ENCODE results near the gene TRAPPC2. TPM values are rescaled to one million over a fixed set of nuclear protein-coding genes. Genes with fewer than 3 reads are reported as not detected.

Gene TRAPPC2
- polyA plus RNA-seq (2013, experiment 1 of 2): 10.1 TPM
- 11.0 TPM for polyA plus RNA-seq (2013, experiment 2 of 2)

- peaks cover 12% of the 10 kb centered on the region for H3K36me3 ChIP-seq (ENCODE audit: control insufficient read depth, insufficient read depth, low read length)
- peak within 1 kb of the TSS; percentile 61 for H3K4me3 ChIP-seq (ENCODE audit: extremely low read depth, insufficient read depth, low read length, poor library complexity, severe bottlenecking)
- peaks cover 3% of the 10 kb centered on the region for H3K4me1 ChIP-seq (ENCODE audit: control insufficient read depth, insufficient read depth, low read length, poor library complexity, severe bottlenecking)
- WGBS, 2 experiments (ENCODE audit: insufficient coverage in 2 of 2): 0 to 1% methylated on average over 20 to 23 of the region's 75 CpGs
- H3K9me3 ChIP-seq (ENCODE audit: control insufficient read depth, low read length): no peaks in the 10 kb centered on the region
- H3K27ac ChIP-seq (ENCODE audit: low read depth, low read length, severe bottlenecking): peak within 1 kb of the TSS; percentile 81
These were observed at the start of gene TRAPPC2, which contains the start of gene OFD1 for GRCh38 chrX:13734278-13735172. TRAPPC2 (minus strand) TSS chrX:13734620; CDS start chrX:13719963, 14,657 bp downstream. OFD1 (plus strand) TSS chrX:13734748; CDS start chrX:13735072, 324 bp downstream.

GRCh38 chrX:13780868-13781427 lies 46.5 kb upstream of the TRAPPC2 start:
- Histone ChIP-seq H3K27ac (ENCODE audit: low read depth, low read length, severe bottlenecking) (peak overlapping the region; percentile 75), H3K4me3 (ENCODE audit: extremely low read depth, insufficient read depth, low read length, poor library complexity, severe bottlenecking) (no peak overlapping the region), H3K36me3 (ENCODE audit: control insufficient read depth, insufficient read depth, low read length) (peaks cover 6% of the 10 kb centered on the region), H3K4me1 (ENCODE audit: control insufficient read depth, insufficient read depth, low read length, poor library complexity, severe bottlenecking) (peaks cover 15% of the 10 kb centered on the region), H3K9me3 (ENCODE audit: control insufficient read depth, low read length) (no peaks in the 10 kb centered on the region)
- 70% methylated on average over 2 of the region's 7 CpGs for WGBS, 2 experiments (ENCODE audit: insufficient coverage in 2 of 2)

- Histone ChIP-seq H3K9me3 (ENCODE audit: control insufficient read depth, low read length) (no peaks in the 10 kb centered on the region), H3K4me1 (ENCODE audit: control insufficient read depth, insufficient read depth, low read length, poor library complexity, severe bottlenecking) (peaks cover 15% of the 10 kb centered on the region), H3K4me3 (ENCODE audit: extremely low read depth, insufficient read depth, low read length, poor library complexity, severe bottlenecking) (no peak overlapping the region), H3K36me3 (ENCODE audit: control insufficient read depth, insufficient read depth, low read length) (peaks cover 23% of the 10 kb centered on the region), H3K27ac (ENCODE audit: low read depth, low read length, severe bottlenecking) (no peak overlapping the region)
- no CpG with 5 or more reads among the region's 2 CpGs for WGBS, 2 experiments (ENCODE audit: insufficient coverage in 2 of 2)
These were observed 44.5 kb upstream of the TRAPPC2 start for GRCh38 chrX:13778916-13779315.

GRCh38 chrX:13776387-13776786 lies 42.0 kb upstream of the TRAPPC2 start:
- peaks cover 23% of the 10 kb centered on the region for H3K36me3 ChIP-seq (ENCODE audit: control insufficient read depth, insufficient read depth, low read length)
- no peaks in the 10 kb centered on the region for H3K9me3 ChIP-seq (ENCODE audit: control insufficient read depth, low read length)
- H3K27ac ChIP-seq (ENCODE audit: low read depth, low read length, severe bottlenecking): no peak overlapping the region
- H3K4me1 ChIP-seq (ENCODE audit: control insufficient read depth, insufficient read depth, low read length, poor library complexity, severe bottlenecking): peaks cover 14% of the 10 kb centered on the region
- WGBS, 2 experiments (ENCODE audit: insufficient coverage in 2 of 2): no CpG with 5 or more reads among the region's 4 CpGs
- H3K4me3 ChIP-seq (ENCODE audit: extremely low read depth, insufficient read depth, low read length, poor library complexity, severe bottlenecking): no peak overlapping the region

- H3K36me3 ChIP-seq (ENCODE audit: control insufficient read depth, insufficient read depth, low read length): peaks cover 23% of the 10 kb centered on the region
These were observed 41.4 kb upstream of the TRAPPC2 start for GRCh38 chrX:13775837-13776236.

GRCh38 chrX:13774696-13775095 lies 40.3 kb upstream of the TRAPPC2 start:
- peaks cover 5% of the 10 kb centered on the region for H3K4me1 ChIP-seq (ENCODE audit: control insufficient read depth, insufficient read depth, low read length, poor library complexity, severe bottlenecking)
- H3K4me3 ChIP-seq (ENCODE audit: extremely low read depth, insufficient read depth, low read length, poor library complexity, severe bottlenecking): no peak overlapping the region
- peaks cover 28% of the 10 kb centered on the region for H3K36me3 ChIP-seq (ENCODE audit: control insufficient read depth, insufficient read depth, low read length)
- no peak overlapping the region for H3K27ac ChIP-seq (ENCODE audit: low read depth, low read length, severe bottlenecking)
- no peaks in the 10 kb centered on the region for H3K9me3 ChIP-seq (ENCODE audit: control insufficient read depth, low read length)
- WGBS, 2 experiments (ENCODE audit: insufficient coverage in 2 of 2): no CpG with 5 or more reads among the region's 2 CpGs

More at GRCh38 chrX:13775837-13776236, 41.4 kb upstream of the TRAPPC2 start:
- Histone ChIP-seq H3K27ac (ENCODE audit: low read depth, low read length, severe bottlenecking) (no peak overlapping the region), H3K4me1 (ENCODE audit: control insufficient read depth, insufficient read depth, low read length, poor library complexity, severe bottlenecking) (peaks cover 9% of the 10 kb centered on the region), H3K4me3 (ENCODE audit: extremely low read depth, insufficient read depth, low read length, poor library complexity, severe bottlenecking) (no peak overlapping the region), H3K9me3 (ENCODE audit: control insufficient read depth, low read length) (no peaks in the 10 kb centered on the region)
- WGBS, 2 experiments (ENCODE audit: insufficient coverage in 2 of 2): no CpG with 5 or more reads among the region's 3 CpGs

GRCh38 chrX:13770013-13770535 lies 35.7 kb upstream of the TRAPPC2 start:
- WGBS, 2 experiments (ENCODE audit: insufficient coverage in 2 of 2): no CpG with 5 or more reads among the region's 3 CpGs
- Histone ChIP-seq H3K4me3 (ENCODE audit: extremely low read depth, insufficient read depth, low read length, poor library complexity, severe bottlenecking) (no peak overlapping the region), H3K36me3 (ENCODE audit: control insufficient read depth, insufficient read depth, low read length) (peaks cover 32% of the 10 kb centered on the region), H3K9me3 (ENCODE audit: control insufficient read depth, low read length) (no peaks in the 10 kb centered on the region), H3K4me1 (ENCODE audit: control insufficient read depth, insufficient read depth, low read length, poor library complexity, severe bottlenecking) (no peaks in the 10 kb centered on the region), H3K27ac (ENCODE audit: low read depth, low read length, severe bottlenecking) (no peak overlapping the region)

- Histone ChIP-seq H3K9me3 (ENCODE audit: control insufficient read depth, low read length) (no peaks in the 10 kb centered on the region), H3K27ac (ENCODE audit: low read depth, low read length, severe bottlenecking) (no peak overlapping the region), H3K36me3 (ENCODE audit: control insufficient read depth, insufficient read depth, low read length) (peaks cover 30% of the 10 kb centered on the region), H3K4me3 (ENCODE audit: extremely low read depth, insufficient read depth, low read length, poor library complexity, severe bottlenecking) (no peak overlapping the region), H3K4me1 (ENCODE audit: control insufficient read depth, insufficient read depth, low read length, poor library complexity, severe bottlenecking) (no peaks in the 10 kb centered on the region)
- 100% methylated on average over 1 of the region's 4 CpGs; no CpG with 5 or more reads in 1 of the 2 experiments for whole genome bisulfite sequencing, 2 experiments (ENCODE audit: insufficient coverage in 2 of 2)
These were observed 34.5 kb upstream of the TRAPPC2 start for GRCh38 chrX:13768939-13769338.

- H3K4me1 ChIP-seq (ENCODE audit: control insufficient read depth, insufficient read depth, low read length, poor library complexity, severe bottlenecking): no peaks in the 10 kb centered on the region
- H3K9me3 ChIP-seq (ENCODE audit: control insufficient read depth, low read length): no peaks in the 10 kb centered on the region
- H3K27ac ChIP-seq (ENCODE audit: low read depth, low read length, severe bottlenecking): no peak overlapping the region
- no peak overlapping the region for H3K4me3 ChIP-seq (ENCODE audit: extremely low read depth, insufficient read depth, low read length, poor library complexity, severe bottlenecking)
- WGBS, 2 experiments (ENCODE audit: insufficient coverage in 2 of 2): 51% methylated on average over 2 of the region's 6 CpGs; no CpG with 5 or more reads in 1 of the 2 experiments
- H3K36me3 ChIP-seq (ENCODE audit: control insufficient read depth, insufficient read depth, low read length): peaks cover 55% of the 10 kb centered on the region
These were observed 30.3 kb upstream of the TRAPPC2 start for GRCh38 chrX:13764765-13765164.

- H3K27ac ChIP-seq (ENCODE audit: low read depth, low read length, severe bottlenecking): no peak overlapping the region
- H3K36me3 ChIP-seq (ENCODE audit: control insufficient read depth, insufficient read depth, low read length): peaks cover 55% of the 10 kb centered on the region
- WGBS, 2 experiments (ENCODE audit: insufficient coverage in 2 of 2): 93% methylated on average over 3 of the region's 7 CpGs; no CpG with 5 or more reads in 1 of the 2 experiments
These were observed 29.9 kb upstream of the TRAPPC2 start for GRCh38 chrX:13764281-13764680.

More at GRCh38 chrX:13764281-13764680, 29.9 kb upstream of the TRAPPC2 start:
- H3K4me1 ChIP-seq (ENCODE audit: control insufficient read depth, insufficient read depth, low read length, poor library complexity, severe bottlenecking): no peaks in the 10 kb centered on the region
- no peaks in the 10 kb centered on the region for H3K9me3 ChIP-seq (ENCODE audit: control insufficient read depth, low read length)
- H3K4me3 ChIP-seq (ENCODE audit: extremely low read depth, insufficient read depth, low read length, poor library complexity, severe bottlenecking): no peak overlapping the region
